KMS-11 (cell line): ENCODE data around the gene OGFOD1.

ENCODE experiments used
- H2AFZ ChIP-seq: fragments of 200-600 bp; sonication (generic); 2 replicates; pipeline ENCODE4 v1.6.1; 2016; ENCODE audit warnings: antibody characterized with exemption, mixed run types, low read depth
- H3K27ac ChIP-seq: fragments of 200-600 bp; sonication (generic); 2 replicates; pipeline ENCODE4 v1.6.1; 2016; ENCODE audit warnings: mild to moderate bottlenecking, mixed run types
- H3K27me3 ChIP-seq: fragments of 200-600 bp; sonication (generic); 2 replicates; pipeline ENCODE4 v1.6.1; 2017; ENCODE audit warnings: mild to moderate bottlenecking, low read depth, mixed run types, moderate library complexity; ENCODE audit not compliant: insufficient read depth
- H3K36me3 ChIP-seq: fragments of 200-600 bp; sonication (generic); 2 replicates; pipeline ENCODE4 v1.6.1; 2017; ENCODE audit warnings: mild to moderate bottlenecking, mixed run types; ENCODE audit not compliant: insufficient read depth
- H3K4me1 ChIP-seq: fragments of 200-600 bp; sonication (generic); 2 replicates; pipeline ENCODE4 v1.6.1; 2016; ENCODE audit warnings: mild to moderate bottlenecking, low read depth, mixed run types; ENCODE audit not compliant: poor library complexity, severe bottlenecking
- H3K4me2 ChIP-seq: fragments of 200-600 bp; sonication (generic); 2 replicates; pipeline ENCODE4 v1.7.0; 2016; ENCODE audit warnings: mild to moderate bottlenecking, mixed run types
- H3K4me3 ChIP-seq: fragments of 200-600 bp; sonication (generic); IDR thresholded peaks from 2 replicates; pipeline ENCODE4 v1.6.1; 2017; ENCODE audit warnings: low read depth, low read length, mixed read lengths; ENCODE audit not compliant: insufficient read depth
- H3K79me2 ChIP-seq: fragments of 200-600 bp; sonication (generic); 2 replicates; pipeline ENCODE4 v1.6.1; 2016; ENCODE audit warnings: low read depth, mixed run types; ENCODE audit not compliant: insufficient read depth
- H3K9ac ChIP-seq: fragments of 200-600 bp; sonication (generic); 2 replicates; pipeline ENCODE4 v1.6.1; 2016; ENCODE audit warnings: mild to moderate bottlenecking, mixed run types
- H4K20me1 ChIP-seq: fragments of 200-600 bp; sonication (generic); 2 replicates; pipeline ENCODE4 v1.6.1; 2016; ENCODE audit warnings: mild to moderate bottlenecking, mixed run types; ENCODE audit not compliant: insufficient read depth
- TF ChIP-seq, protein P1 (sequence below): fragments of 200-600 bp; sonication (generic); conservative IDR thresholded peaks from 2 replicates; pipeline ENCODE4 v1.6.1; 2017; ENCODE audit warnings: low read depth, mild to moderate bottlenecking, antibody characterized with exemption, low read length, moderate library complexity, mixed read lengths

Gene OGFOD1

DNA sequence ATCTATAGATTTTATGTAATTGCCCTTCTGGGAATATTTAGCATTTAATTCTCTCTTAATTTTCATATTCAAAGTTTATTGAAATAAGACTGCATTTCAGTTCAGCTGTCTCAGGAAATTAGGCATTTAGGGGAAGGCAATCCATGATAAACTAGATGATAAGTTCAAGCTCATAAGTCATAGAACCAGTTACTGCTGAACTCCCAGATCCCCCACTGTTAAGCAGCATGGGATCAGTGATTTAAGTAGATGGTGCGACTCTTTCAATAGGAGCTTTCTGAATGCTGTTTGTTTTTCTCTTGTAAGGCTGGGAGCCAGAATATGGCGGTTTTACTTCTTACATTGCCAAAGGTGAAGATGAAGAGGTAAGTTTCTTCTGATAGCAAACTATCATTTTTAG is 23.8 kb downstream of the OGFOD1 start:
- no peaks in the 10 kb centered on the region for H3K27me3 ChIP-seq
- no peak overlapping the region for H3K4me2 ChIP-seq
- peaks cover 24% of the 10 kb centered on the region for H3K4me1 ChIP-seq
- TF ChIP-seq, protein P1, sequence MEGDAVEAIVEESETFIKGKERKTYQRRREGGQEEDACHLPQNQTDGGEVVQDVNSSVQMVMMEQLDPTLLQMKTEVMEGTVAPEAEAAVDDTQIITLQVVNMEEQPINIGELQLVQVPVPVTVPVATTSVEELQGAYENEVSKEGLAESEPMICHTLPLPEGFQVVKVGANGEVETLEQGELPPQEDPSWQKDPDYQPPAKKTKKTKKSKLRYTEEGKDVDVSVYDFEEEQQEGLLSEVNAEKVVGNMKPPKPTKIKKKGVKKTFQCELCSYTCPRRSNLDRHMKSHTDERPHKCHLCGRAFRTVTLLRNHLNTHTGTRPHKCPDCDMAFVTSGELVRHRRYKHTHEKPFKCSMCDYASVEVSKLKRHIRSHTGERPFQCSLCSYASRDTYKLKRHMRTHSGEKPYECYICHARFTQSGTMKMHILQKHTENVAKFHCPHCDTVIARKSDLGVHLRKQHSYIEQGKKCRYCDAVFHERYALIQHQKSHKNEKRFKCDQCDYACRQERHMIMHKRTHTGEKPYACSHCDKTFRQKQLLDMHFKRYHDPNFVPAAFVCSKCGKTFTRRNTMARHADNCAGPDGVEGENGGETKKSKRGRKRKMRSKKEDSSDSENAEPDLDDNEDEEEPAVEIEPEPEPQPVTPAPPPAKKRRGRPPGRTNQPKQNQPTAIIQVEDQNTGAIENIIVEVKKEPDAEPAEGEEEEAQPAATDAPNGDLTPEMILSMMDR = no peak
- no peaks in the 10 kb centered on the region for H3K79me2 ChIP-seq
- no peak overlapping the region for H3K27ac ChIP-seq
- H2AFZ ChIP-seq = no peak overlapping the region
- H3K36me3 ChIP-seq = 0 out of 2 replicates have a peak, but pooled peaks cover 6% of the 10 kb centered on the region
- no peaks in the 10 kb centered on the region for H4K20me1 ChIP-seq
- no peak overlapping the region for H3K4me3 ChIP-seq
- no peak overlapping the region for H3K9ac ChIP-seq

DNA sequence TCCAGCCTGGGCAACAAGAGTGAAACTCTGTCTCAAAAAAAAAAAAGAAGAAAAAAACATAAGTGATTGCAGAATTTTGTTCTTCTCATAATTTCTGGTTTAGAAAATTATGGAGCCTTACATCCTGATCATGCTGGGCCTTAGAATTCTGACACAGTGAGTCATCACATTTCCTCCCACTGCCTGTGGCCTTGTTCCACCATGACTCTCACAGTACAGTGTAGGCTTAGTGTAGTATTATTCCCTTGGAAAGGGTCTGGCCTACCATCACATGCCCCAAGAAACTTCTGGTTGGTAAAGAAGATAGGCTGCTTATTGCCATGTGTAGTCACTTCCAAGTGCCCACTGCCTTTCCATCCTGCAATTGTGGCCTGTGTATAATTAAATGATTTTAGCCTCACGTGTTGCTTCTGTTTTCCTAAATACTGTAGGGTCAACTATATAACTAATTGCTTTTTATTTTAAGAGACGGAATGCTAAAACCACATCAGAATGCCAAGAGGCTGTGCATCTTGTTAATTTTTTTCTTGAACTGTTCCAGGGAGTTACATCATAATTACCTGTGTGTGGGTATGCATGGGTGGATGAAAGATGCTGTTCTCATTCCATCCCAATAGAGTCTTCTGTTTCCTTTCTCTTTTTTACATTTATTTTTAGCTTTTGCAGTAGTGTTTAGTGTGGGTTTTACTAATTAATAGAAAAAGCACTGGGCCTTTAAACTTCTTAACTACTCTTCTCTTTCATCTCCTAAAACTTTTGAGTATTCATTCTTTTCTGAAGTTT is 25.9 kb downstream of the OGFOD1 start:
- no peak overlapping the region for H3K4me2 ChIP-seq
- no peak overlapping the region for H2AFZ ChIP-seq
- peaks cover 29% of the 10 kb centered on the region for H3K4me1 ChIP-seq
- H3K9ac ChIP-seq = no peak overlapping the region
- no peaks in the 10 kb centered on the region for H4K20me1 ChIP-seq
- no peaks in the 10 kb centered on the region for H3K27me3 ChIP-seq
- H3K27ac ChIP-seq = no peak overlapping the region
- H3K4me3 ChIP-seq = no peak overlapping the region
- TF ChIP-seq, protein P1 = no peak
- H3K36me3 ChIP-seq = 0 out of 2 replicates have a peak, but pooled peaks cover 6% of the 10 kb centered on the region
- H3K79me2 ChIP-seq = no peaks in the 10 kb centered on the region

DNA sequence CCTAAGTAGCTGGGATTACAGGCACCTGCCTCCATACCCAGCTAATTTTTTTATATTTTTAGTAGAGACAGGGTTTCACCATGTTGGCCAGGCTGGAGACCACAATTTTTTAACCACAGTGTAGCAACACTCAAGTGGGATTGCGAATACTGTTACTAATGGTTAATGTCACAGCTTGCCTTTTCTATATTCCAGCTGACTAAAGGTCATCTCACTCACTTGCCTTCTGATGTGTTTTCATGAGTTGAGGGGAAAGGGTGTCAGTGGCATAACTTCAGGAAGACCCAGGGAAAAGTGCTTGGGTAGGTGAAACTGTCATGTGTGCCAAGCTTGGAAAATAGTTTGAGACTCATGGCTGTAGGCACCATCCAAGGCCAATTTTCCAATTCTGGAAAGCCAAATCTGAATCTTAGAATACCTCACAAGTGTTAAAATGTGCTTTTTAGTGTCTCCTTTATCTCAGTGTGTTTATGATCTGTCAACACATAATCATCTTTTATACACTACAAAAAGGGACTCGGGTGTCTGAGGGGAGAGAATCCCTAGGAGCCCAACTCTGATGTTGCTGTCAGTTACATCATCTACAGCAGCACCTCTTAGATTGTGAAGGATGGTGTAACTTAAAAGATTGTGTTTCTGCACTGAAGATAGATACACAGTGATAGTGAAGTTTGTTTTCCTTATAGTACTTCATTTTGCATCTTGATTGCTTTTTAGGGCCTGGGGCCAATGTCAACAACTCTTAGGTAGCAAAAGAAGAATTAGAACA is 27.1 kb downstream of the OGFOD1 start:
- TF ChIP-seq, protein P1 = no peak
- no peaks in the 10 kb centered on the region for H4K20me1 ChIP-seq
- no peak overlapping the region for H3K4me2 ChIP-seq
- H3K4me1 ChIP-seq = peaks cover 32% of the 10 kb centered on the region
- no peak overlapping the region for H2AFZ ChIP-seq
- H3K4me3 ChIP-seq = no peak overlapping the region
- H3K27ac ChIP-seq = no peak overlapping the region
- no peaks in the 10 kb centered on the region for H3K27me3 ChIP-seq
- H3K9ac ChIP-seq = no peak overlapping the region
- 0 out of 2 replicates have a peak, but pooled peaks cover 6% of the 10 kb centered on the region for H3K36me3 ChIP-seq
- H3K79me2 ChIP-seq = no peaks in the 10 kb centered on the region

DNA sequence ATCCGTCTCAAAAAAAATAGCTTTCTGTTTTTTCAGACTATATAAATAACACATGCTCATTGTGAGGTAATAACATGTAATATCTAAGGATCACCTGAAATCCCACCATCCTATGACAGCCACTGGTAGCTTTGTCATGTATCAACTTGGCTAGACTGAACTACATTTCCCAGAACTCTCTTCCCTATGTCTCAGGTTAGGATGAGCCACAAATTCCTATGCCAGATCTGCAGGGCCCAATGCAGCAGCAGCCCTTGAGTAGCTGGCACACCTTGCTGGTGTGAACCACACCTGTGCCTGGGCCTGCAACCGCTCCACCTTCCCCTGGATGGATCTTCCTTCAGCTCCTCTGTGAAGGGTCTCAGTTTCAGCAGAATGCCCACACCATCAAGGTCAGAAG is 28.1 kb downstream of the OGFOD1 start:
- no peak overlapping the region for H3K4me3 ChIP-seq
- no peak overlapping the region for H3K9ac ChIP-seq
- no peaks in the 10 kb centered on the region for H3K27me3 ChIP-seq
- H3K36me3 ChIP-seq = no peaks in the 10 kb centered on the region
- H3K79me2 ChIP-seq = no peaks in the 10 kb centered on the region
- H4K20me1 ChIP-seq = no peaks in the 10 kb centered on the region
- no peak overlapping the region for H3K27ac ChIP-seq
- no peak overlapping the region for H2AFZ ChIP-seq
- H3K4me2 ChIP-seq = no peak overlapping the region
- TF ChIP-seq, protein P1 = no peak
- H3K4me1 ChIP-seq = peaks cover 32% of the 10 kb centered on the region
